OCI-LY7 (cell line): ENCODE results near the gene NUDT7. TPM values are rescaled to one million over a fixed set of nuclear protein-coding genes. Genes with fewer than 3 reads are reported as not detected.

Experiments used
- BruUV-seq: library from RNA; stranded (reverse); fragments of 400-500 nt; replicated peaks from 2 replicates; lab custom pipeline; 2021; lab: Mats Ljungman, UMichigan
- CTCF ChIA-PET: fragments of 300-600 bp; sonication (Branson Sonifier 250); formaldehyde crosslinking; loops from one replicate; lab custom pipeline; 2022; ENCODE audit warnings: antibody characterized with exemption; ENCODE audit not compliant: unreplicated experiment; lab: Charles Lee
- POLR2A ChIA-PET: fragments of 300-600 bp; sonication (Branson Sonifier 250); formaldehyde crosslinking; loops from one replicate; lab custom pipeline; 2022; ENCODE audit warnings: antibody characterized with exemption; lab: Charles Lee
- DNase-seq: peaks from one replicate; pipeline ENCODE4 v3.0.0-alpha.2; 2015; ENCODE audit warnings: low spot score
- H2AFZ ChIP-seq: fragments of 200-600 bp; sonication (generic), shearing (Covaris generic); 2 replicates; pipeline ENCODE4 v1.6.1; 2014; ENCODE audit warnings: mild to moderate bottlenecking, antibody characterized with exemption, low read length, moderate library complexity
- H3K27ac ChIP-seq: fragments of 200-600 bp; sonication (generic); 2 replicates; pipeline ENCODE4 v1.5.1; 2014; ENCODE audit warnings: mixed run types, low read depth, mild to moderate bottlenecking, moderate library complexity, low read length, inconsistent platforms; ENCODE audit not compliant: poor library complexity, severe bottlenecking
- H3K36me3 ChIP-seq: fragments of 200-600 bp; sonication (generic); 2 replicates; pipeline ENCODE4 v1.6.1; 2014; ENCODE audit warnings: mild to moderate bottlenecking, antibody characterized with exemption, low read length, moderate library complexity, mixed read lengths; ENCODE audit not compliant: insufficient read depth
- H3K4me1 ChIP-seq: fragments of 200-600 bp; sonication (generic); 2 replicates; pipeline ENCODE4 v1.5.1; 2014; ENCODE audit warnings: mild to moderate bottlenecking, low read length; ENCODE audit not compliant: insufficient read depth, poor library complexity, severe bottlenecking
- H3K4me2 ChIP-seq: fragments of 200-600 bp; sonication (generic); 2 replicates; pipeline ENCODE4 v1.6.1; 2014; ENCODE audit warnings: mild to moderate bottlenecking, low read length
- H3K4me3 ChIP-seq: fragments of 200-600 bp; sonication (generic); 2 replicates; pipeline ENCODE4 v1.5.1; 2014; ENCODE audit warnings: mild to moderate bottlenecking, low read depth, low read length; ENCODE audit not compliant: poor library complexity, severe bottlenecking
- H3K79me2 ChIP-seq: fragments of 200-600 bp; sonication (generic); 2 replicates; pipeline ENCODE4 v1.6.1; 2016; ENCODE audit warnings: low read depth, mild to moderate bottlenecking, low read length, moderate library complexity, mixed read lengths; ENCODE audit not compliant: insufficient read depth
- H3K9me2 ChIP-seq: fragments of 200-600 bp; sonication (generic); 2 replicates; pipeline ENCODE4 v1.6.1; 2016; ENCODE audit warnings: mild to moderate bottlenecking, low read length, mixed read lengths; ENCODE audit not compliant: insufficient read depth
- H3K9me3 ChIP-seq: fragments of 200-600 bp; sonication (generic); 2 replicates; pipeline ENCODE4 v1.6.1; 2014; ENCODE audit warnings: mild to moderate bottlenecking, mixed run types, low read length, mixed read lengths
- H4K20me1 ChIP-seq: fragments of 200-600 bp; sonication (generic); 2 replicates; pipeline ENCODE4 v1.6.1; 2014; ENCODE audit warnings: mild to moderate bottlenecking, antibody characterized with exemption, low read length, moderate library complexity, mixed read lengths; ENCODE audit not compliant: insufficient read depth
- EZH2phosphoT487 ChIP-seq: fragments of 200-600 bp; sonication (generic); IDR thresholded peaks from 2 replicates; pipeline ENCODE4 v1.6.1; 2018; ENCODE audit warnings: low read depth, borderline replicate concordance, mild to moderate bottlenecking, mixed run types, antibody characterized with exemption, low read length, moderate library complexity, mixed read lengths
- intact Hi-C: fragments of 100-400 bp; cut with micrococcal nuclease; formaldehyde crosslinking; loops from one replicate; pipeline ENCODE4 v1.10.0; 2022; ENCODE audit not compliant: unreplicated experiment
- total RNA-seq, 2 experiments: library from RNA; depleted of rRNA in 1 of 2; stranded (reverse); fragments of >200 nt in 1 of 2; shearing (Covaris generic) in 1 of 2; gene quantifications; 2 replicates each; pipeline ENCODE4 v1.2.3, GENCODE V29; 2014 to 2022
- TF ChIP-seq, protein P1 (sequence below): fragments of 200-600 bp; sonication (generic); conservative IDR thresholded peaks from 2 replicates; pipeline ENCODE4 v1.5.1; 2014; ENCODE audit warnings: mild to moderate bottlenecking, antibody characterized with exemption, low read length, moderate library complexity, mixed read lengths

The NUDT7 gene
- total RNA-seq, 2 experiments from 2014 or later: 4.4 to 22.1 TPM

DNA sequence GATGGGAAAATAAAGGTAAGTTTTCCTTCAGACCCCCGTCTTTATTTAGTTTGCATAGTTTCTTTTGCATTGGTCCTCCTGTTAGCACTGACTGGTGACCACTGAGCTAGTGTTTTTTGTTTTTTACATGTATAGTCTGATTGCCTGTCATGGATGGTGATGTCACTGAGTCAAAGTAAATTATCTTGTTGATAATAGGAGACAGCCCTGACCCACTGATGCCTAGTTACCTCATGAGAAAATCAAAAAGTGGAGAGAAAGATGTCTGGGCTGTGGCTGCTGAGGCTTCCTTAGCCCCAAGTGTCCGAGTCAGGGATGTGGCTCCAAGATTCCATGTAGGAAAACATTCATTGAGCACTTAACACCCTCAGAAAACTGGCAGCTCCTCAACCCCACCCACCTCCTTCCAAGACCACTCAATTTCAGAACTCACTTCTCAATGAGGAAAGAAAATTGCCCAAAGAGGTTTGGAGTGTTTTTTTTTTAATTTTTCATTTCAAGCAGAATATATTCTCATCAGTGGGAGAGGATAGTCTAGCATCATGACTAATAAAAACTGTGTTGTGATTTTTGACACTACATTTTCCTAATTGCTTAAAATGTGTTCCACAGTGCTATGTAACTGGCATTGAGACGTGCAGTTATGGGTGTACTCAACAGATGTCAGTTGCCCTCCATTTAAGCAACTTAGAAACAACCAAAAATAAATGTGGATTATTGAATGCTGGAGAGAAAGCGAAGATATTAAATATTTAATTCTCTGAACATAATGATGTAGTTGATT, 38.7 kb upstream of the NUDT7 start:
- BruUV-seq: no TSS peak
- Histone ChIP-seq H3K36me3 (no peaks in the 10 kb centered on the region), H3K4me2 (no peak overlapping the region), H4K20me1 (no peaks in the 10 kb centered on the region), H3K4me1 (peaks cover 11% of the 10 kb centered on the region), H2AFZ (no peak overlapping the region), H3K27ac (no peak overlapping the region), H3K79me2 (no peaks in the 10 kb centered on the region), H3K9me2 (no peaks in the 10 kb centered on the region), H3K9me3 (no peaks in the 10 kb centered on the region), H3K4me3 (no peak overlapping the region)
- TF ChIP-seq, protein P1, sequence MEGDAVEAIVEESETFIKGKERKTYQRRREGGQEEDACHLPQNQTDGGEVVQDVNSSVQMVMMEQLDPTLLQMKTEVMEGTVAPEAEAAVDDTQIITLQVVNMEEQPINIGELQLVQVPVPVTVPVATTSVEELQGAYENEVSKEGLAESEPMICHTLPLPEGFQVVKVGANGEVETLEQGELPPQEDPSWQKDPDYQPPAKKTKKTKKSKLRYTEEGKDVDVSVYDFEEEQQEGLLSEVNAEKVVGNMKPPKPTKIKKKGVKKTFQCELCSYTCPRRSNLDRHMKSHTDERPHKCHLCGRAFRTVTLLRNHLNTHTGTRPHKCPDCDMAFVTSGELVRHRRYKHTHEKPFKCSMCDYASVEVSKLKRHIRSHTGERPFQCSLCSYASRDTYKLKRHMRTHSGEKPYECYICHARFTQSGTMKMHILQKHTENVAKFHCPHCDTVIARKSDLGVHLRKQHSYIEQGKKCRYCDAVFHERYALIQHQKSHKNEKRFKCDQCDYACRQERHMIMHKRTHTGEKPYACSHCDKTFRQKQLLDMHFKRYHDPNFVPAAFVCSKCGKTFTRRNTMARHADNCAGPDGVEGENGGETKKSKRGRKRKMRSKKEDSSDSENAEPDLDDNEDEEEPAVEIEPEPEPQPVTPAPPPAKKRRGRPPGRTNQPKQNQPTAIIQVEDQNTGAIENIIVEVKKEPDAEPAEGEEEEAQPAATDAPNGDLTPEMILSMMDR: no peak
- TF ChIP-seq EZH2phosphoT487: no peak
- ChIA-PET CTCF (no interaction called here), POLR2A (interaction anchor here (0.7 kb wide), 1 partner anchor 762 kb away, joined by 3 read pairs; no protein-coding TSS in a partner anchor)
- intact Hi-C loops: no loop called here
- DNase-seq: no peak

DNA sequence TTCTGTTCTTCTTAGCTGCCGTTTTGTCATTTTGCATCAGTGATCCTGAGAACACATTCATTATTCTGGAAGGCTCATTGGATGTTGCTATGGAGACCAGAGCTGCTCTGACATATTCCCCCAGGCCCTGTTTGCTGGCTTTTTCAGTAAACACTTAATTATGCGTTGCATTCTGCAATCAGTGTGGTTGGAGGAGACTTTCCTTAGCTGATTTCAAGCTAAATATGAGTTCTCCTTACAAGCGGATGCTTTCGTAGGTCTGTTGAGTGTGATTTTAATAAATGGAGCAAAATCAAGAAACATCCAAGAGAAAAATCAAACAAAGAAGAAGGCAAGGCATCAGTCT, 38.2 kb upstream of the NUDT7 start:
- Histone ChIP-seq H4K20me1 (no peaks in the 10 kb centered on the region), H3K27ac (no peak overlapping the region), H3K4me3 (no peak overlapping the region), H3K9me3 (no peaks in the 10 kb centered on the region), H2AFZ (no peak overlapping the region), H3K36me3 (no peaks in the 10 kb centered on the region), H3K4me2 (no peak overlapping the region), H3K4me1 (peaks cover 11% of the 10 kb centered on the region), H3K9me2 (no peaks in the 10 kb centered on the region), H3K79me2 (no peaks in the 10 kb centered on the region)
- ChIA-PET POLR2A (no interaction called here), CTCF (no interaction called here)
- no peak for DNase-seq
- intact Hi-C loops: no loop called here
- no TSS peak for BruUV-seq
- no peak for TF ChIP-seq EZH2phosphoT487
- TF ChIP-seq, protein P1: no peak

DNA sequence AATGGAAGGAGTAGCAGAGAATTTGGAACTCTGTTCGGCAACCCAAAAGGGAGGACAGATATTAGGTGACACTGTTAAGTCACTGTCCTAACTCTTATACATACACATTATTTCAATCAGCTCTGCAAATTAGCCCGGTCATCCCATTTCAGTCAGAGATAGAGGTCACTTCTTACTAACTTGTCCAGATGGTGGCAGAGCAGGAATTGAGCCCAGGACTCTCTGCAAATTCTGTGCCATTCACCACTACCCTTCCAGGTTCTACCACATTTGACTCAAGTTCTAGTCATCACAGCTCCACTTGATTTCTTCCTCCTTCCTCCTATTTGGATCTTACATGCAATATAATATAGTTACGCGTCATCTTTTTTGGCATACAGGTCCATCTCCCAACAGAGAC, 35.9 kb upstream of the NUDT7 start:
- CTCF ChIA-PET: no interaction called here
- no peaks in the 10 kb centered on the region for H4K20me1 ChIP-seq
- no peak for TF ChIP-seq EZH2phosphoT487
- TF ChIP-seq, protein P1: no peak
- H3K27ac ChIP-seq: no peak overlapping the region
- no peak overlapping the region for H3K4me2 ChIP-seq
- no peaks in the 10 kb centered on the region for H3K9me2 ChIP-seq
- no peak overlapping the region for H3K4me3 ChIP-seq
- POLR2A ChIA-PET: no interaction called here
- no peaks in the 10 kb centered on the region for H3K9me3 ChIP-seq
- no peaks in the 10 kb centered on the region for H3K79me2 ChIP-seq
- BruUV-seq: no TSS peak
- H2AFZ ChIP-seq: no peak overlapping the region
- H3K36me3 ChIP-seq: no peaks in the 10 kb centered on the region
- intact Hi-C loops: no loop called here
- no peak for DNase-seq
- H3K4me1 ChIP-seq: no peaks in the 10 kb centered on the region
